H54 (cell line): ENCODE data around the gene BLOC1S3.

Source experiments
- DNase-seq: peaks from one replicate; pipeline ENCODE4 v3.0.0; 2011; ENCODE audit warnings: low spot score, mixed read lengths; ENCODE audit not compliant: insufficient read length
- FAIRE-seq: peaks from 3 replicates; lab custom pipeline; 2011; peaks lifted over from hg19 to GRCh38; lab: Jason Lieb, UNC
- POLR2A ChIP-seq: IDR thresholded peaks from 2 replicates; pipeline ENCODE4 v1.6.1; 2011; ENCODE audit warnings: low read depth, mild to moderate bottlenecking, low read length

The BLOC1S3 gene

DNA sequence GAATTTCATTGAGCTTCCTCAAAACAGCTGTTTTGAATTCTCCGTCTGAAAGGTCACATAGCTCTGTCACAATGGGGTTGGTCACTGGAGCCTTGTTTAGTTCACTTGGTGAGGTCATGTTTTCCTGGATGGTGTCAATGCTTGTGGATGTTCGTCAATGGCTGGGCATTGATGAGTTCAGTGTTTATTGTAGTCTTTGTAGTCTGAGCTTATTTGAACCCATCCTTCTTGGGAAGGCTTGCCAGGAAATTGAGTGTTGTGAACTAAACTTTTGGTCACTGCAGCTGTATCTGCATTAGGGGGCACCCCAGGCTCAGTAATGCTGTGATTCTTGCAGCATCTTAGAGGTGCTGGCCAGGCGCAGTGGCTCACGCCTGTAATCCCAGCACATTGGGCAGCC lies 22.0 kb downstream of the BLOC1S3 start:
- no peak for TF ChIP-seq POLR2A
- no peak for DNase-seq
- FAIRE-seq, result no peak

DNA sequence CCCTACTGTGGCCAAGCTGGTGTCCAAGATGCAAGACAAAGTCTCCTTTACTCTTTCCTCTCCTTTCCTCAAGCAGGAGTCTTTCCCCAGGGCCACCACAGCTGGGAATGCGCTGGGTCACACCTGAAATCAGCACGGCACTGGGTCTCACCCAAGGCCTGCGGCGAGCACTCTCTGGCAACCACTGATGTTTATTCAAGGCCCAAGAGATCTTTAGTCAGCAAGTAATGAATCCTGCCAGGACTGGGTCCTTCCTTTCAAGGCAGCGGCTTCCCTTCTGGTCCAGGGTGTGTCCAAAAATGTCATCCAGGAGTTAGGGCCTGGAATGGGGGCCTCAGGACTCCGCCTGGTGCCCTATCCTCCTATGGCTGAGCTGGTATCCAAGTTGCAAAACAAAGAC lies 24.1 kb downstream of the BLOC1S3 start:
- TF ChIP-seq POLR2A, result no peak
- FAIRE-seq (no peak), DNase-seq (no peak)

DNA sequence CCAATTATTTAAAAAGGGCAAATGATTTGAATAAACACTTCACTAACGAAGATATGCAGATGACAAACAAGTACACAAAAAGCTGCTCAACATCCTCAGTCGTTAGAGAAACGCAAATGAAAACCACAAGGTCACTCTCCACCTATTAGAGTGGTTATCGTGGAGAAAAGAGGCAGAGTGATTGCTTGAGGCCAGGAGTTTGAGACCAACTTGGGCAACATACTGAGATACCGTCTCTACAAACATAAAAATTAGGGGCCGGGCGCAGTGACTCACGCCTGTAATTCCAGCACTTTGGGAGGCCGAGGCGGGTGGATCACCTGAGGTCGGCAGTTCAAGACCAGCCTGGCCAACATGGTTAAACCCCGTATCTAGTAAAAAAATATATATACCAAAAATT lies 27.2 kb downstream of the BLOC1S3 start:
- FAIRE-seq (no peak), DNase-seq (no peak)
- no peak for TF ChIP-seq POLR2A

DNA sequence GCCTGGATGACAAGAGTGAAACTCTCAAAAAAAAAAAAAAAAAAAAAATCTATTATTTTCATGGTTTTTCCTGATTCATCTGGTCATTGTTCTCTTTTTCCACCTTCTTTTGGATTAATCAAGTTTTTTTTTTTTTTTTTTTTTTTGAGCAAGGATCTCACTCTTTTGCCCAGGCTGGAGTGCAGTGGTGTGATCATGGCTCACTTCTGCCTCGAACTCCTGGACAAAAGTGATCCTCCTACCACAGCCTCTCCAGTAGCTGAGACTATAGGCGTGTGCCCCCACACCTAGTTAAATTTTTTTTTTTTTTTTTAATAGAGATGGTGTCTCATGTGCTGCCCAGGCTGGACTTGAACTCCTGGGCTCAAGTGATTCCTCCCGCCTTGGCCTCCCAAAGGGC lies 27.7 kb downstream of the BLOC1S3 start:
- FAIRE-seq, result no peak
- no peak for TF ChIP-seq POLR2A
- DNase-seq, result no peak

DNA sequence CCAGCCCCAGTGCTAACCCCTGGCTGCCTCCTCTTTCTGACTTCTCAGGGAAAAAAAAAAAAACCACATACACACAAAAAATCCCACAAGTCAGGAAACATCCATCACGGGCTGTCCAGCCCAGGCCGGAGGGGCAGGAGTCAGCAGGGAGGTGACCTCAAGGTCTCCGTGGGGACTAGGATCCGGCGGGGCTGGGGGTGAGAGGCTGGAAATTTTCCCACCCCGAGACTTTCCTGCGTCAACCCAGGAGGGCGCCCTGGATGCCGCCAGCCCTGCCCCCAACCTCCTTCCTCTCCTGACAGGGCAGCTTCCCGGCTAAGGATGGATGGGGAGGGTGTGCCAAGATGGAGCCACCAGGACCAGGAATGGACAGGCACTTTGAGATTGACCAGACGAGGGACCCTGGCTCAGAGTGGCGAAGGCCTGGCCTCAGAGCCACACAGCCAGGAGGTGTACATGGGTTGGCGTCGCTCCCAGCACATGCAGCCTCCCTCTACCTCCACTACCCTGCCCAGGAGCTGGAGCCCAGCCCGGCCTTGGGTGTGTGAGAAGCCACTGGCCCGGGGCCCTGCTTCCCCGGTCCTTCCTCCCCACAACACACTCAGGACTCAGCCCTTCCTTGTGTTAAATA lies 33.3 kb downstream of the BLOC1S3 start:
- no peak for TF ChIP-seq POLR2A
- DNase-seq (no peak), FAIRE-seq (no peak)

DNA sequence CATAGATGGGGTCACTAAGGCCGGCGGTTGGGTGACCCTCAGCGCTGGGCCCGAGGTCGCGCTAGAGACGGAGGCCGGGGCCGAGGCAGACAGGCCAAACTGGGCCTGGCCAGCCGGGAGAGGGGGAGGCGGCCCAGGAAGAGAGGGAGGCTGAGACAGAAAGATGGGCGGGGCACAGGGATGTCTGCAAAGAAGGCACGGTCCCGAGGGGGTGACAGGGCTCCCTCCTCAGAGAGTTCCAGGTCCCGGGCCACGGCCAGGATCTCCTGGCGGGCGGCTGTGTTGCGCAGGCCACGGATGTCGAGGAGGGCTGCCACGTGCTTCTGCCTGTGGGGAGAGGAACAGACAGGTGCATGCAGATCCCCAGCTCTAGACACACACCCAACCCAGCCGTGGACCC lies 34.4 kb downstream of the BLOC1S3 start:
- no peak for FAIRE-seq
- TF ChIP-seq POLR2A, result no peak
- no peak for DNase-seq

DNA sequence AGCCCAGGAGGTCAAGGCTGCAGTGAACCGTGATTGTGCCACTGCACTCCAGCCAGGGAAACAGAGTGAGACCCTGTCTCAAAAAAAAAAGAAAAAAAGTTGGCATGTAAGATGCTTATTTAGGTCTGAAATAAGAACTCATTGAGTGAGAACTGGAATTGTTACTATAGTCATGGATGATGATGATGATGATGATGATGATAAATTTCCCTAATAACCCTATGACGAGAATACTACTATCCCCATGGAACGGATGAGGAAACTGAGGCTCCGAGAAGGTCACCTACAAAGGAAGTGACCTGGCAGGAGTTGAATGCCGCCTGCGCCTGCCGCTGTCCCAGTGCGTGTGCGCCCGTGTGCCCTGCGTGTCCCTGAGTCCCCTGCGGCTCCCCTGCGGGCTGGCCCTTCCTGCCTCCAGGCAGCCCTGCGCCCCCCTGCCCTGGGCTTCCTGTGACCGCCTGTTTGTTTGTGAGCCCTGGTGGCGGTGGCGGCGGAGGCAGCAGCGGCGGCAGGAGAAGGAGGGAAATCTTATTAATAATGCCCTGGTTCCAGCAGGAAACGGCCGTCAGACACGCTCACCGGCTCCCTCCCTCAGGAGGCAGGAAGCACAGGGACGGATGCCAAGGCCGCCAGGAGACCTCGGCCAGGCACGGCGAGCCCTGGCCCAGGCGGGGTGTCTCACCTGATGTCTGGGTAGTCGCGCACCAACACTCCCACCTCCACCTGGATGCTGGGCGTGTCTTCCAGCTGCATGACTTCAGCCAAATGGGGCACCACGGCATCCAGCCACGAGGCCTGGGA lies 37.0 kb downstream of the BLOC1S3 start:
- no peak for TF ChIP-seq POLR2A
- DNase-seq (no peak), FAIRE-seq (no peak)

DNA sequence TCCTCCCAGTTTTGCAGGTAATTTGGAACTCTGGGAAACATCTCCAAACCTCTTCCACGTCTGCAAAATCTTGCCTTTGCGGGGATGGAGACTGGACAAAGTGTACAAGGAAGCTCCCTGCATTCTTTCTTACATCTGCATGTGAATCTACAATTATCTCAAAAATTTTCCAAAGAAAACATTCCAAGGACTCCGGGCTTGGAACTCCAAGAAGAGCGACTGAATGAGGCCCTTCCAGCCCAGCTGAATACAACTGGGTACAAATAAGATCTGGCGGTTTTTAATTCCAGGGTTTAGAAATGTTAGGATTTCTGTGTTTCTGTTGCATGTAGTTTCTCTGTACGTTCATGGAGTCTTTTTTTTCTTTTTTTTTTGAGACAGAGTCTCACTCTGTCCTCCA lies 38.1 kb downstream of the BLOC1S3 start:
- DNase-seq (no peak), FAIRE-seq (no peak)
- TF ChIP-seq POLR2A, result no peak

DNA sequence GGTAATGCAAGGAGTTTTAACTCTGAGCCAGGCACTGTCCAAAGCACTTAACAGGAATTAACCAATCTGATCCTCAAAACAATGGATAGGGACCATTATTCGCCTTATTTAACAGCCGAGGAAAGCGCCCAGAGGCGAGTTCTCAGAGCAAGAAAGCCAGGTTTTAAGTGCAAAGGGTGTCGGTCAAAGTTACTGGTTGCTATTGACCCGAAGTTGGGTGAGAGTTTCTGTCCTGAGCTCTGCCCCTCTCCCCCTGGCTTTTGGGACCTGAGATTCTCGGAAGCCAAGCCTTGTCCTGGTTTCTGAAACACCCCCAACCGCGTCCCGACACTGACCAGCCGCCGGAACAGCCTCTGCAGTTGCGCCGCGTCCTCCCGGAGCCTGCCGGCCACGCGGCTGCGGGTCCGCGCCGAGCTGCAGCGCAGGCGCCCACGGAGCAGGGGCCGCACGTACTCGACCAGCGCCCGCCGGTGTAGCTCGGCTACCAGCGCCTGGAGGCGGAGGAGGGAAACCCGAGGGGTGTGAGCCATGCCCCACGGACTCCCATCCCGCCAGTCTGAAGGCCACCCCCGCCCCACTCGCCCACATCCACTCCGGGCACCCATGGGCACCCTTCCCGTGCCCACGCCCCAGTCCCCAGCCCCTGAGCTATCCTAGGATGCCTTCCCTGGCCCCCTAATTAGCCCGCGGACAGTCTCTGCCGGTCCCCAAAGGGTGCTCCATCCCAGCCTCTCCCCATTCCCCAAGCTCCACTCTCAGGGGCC lies 38.8 kb downstream of the BLOC1S3 start:
- TF ChIP-seq POLR2A, result no peak
- DNase-seq, result no peak
- FAIRE-seq, result no peak

DNA sequence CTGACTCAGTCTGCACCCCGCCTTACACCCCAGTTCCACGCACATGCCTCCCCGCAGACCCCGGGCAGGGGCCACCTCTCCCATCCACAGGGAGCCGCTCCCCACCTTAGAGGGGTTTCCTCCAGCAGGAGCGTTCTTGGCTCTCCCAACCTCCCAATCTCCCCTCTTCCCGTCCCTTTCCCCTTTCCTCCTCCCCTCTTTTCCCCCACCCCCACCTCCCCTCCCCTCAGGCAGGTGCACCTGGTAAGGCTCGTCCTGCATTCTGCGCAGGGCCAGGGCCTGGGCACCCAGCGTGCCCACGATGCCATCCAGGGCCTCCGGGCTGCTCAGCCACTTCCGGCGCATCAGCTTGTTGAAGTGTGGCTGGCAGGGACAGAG lies 39.4 kb downstream of the BLOC1S3 start:
- DNase-seq (no peak), FAIRE-seq (no peak)
- TF ChIP-seq POLR2A, result no peak

DNA sequence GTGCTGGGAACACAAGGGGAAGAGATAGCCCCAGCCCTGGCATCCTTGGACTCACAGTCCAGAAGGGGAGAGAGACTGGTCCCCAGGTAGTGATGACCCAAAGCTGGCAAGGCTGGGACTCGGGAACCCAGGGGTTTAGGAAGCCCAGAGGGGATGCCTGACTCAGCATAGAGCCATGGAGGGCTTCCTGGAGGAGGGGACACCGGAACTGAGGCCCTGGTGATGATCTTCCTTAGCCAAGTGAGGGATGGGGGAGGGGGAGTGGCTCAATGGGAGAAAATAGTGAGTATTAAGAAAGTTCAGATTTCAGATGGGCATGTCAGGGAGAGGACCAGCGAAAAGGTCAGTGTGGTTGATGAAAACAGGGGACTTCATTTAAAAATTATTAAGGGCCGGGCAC lies 39.8 kb downstream of the BLOC1S3 start:
- FAIRE-seq, result no peak
- TF ChIP-seq POLR2A, result no peak
- no peak for DNase-seq

DNA sequence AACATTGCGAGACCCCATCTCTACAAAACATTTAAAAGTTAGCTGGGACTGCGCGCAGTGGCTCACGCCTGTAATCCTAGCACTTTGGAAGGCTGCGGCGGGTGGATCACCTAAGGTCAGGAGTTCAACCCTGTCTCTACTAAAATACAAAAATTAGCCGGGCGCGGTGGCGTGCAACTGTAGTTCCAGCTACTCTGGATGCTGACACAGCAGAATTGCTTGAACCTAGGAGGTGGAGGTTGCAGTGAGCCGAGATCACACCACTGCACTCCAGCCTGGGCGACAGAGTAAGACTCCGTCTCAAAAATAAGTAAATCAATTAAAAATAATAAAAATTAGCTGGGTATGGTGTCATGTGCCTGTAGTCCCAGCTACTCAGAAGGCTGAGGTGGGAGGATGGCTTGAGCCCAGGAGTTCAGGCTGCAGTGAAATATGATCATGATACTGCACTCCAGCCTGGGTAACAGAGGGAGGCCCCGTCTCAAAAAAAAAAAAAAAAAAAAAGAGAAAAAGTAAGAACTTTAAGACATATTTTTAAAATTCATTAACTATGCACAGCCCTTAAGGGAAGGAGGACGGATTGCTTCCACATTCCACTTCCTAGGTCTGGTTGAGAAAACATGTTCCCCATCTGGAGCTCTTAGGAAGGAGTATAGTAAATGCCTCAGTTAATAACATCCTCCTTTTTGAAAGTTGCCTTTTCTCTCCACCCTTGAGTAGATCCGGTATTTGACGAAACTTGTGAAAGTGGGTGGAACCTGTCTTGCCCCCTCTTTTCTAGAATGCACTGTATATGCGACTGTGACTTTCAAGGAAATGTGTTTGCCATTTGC lies 40.5 kb downstream of the BLOC1S3 start:
- DNase-seq, result no peak

DNA sequence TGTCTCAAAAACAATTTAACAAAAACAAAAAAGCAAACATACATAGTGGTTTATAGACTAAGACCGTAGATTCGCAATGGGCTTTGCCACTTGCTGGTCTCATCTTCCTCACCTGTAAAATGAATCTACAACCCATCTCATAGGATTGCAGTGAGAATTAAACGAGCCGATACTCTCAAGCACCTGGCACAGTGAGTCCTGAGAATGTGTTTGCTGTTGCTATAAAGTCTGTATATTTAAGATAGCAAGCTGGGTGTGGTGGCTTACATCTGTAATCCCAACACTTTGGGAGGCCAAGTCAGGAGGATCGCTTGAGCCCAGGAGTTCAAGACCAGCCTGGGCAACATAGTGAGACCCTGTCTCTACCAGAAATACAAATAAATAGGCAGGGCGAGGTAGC lies 44.1 kb downstream of the BLOC1S3 start:
- TF ChIP-seq POLR2A, result no peak
- FAIRE-seq (no peak), DNase-seq (no peak)

More for the DNA sequence above, 40.5 kb downstream of the BLOC1S3 start:
- TF ChIP-seq POLR2A, result no peak
- no peak for FAIRE-seq
